ENCODE measurements around the gene JPH2. TPM values are rescaled to one million over a fixed set of nuclear protein-coding genes. Genes with fewer than 3 reads are reported as not detected.

Gene JPH2
- total RNA-seq, 1 donor from 2014 or later: 4.9 TPM

DNA sequence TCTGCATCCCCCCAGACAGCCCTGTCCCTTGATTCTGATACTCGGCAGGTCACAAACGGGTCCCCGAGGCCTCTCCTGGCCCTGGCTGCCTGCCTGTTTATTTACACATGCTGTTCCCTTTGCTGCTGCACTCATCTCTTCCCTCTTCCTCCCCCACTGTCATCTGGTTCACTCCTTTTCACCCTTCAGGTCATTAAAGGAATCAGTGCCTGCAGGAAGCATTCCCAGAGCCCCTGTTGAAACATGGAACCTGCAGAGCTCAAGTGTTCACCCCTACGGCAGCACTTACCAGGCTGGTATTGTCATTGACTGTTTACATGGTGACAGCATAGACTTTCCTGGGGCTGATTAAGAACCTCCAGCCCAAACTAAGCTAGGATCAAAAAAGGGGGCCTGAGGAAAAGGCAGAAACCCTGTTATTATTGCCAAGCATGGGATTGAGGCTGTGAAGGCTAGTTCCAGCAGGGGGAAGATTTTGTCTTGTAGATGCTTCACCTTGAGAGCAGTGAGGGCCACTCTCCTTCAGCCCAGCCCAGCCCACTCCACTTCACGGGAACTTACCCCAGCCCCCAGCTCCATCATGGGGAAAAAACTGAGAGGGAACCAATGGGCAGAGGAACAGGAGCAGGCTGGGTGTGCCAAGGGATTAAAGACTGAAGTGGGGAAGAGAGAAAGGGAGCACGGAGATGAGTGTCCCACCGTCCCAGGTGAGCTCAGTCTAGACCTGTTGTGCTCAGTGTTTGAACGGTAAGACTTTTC is 73.2 kb downstream of the JPH2 start:
- Mint-ChIP-seq H3K4me1 (ENCODE audit: unreplicated experiment) (no peaks in the 10 kb centered on the region), H3K36me3 (no peaks in the 10 kb centered on the region), H3K27ac (no peak overlapping the region), H3K9me3 (no peaks in the 10 kb centered on the region), H3K4me3 (no peak overlapping the region), H3K27me3 (peaks cover 5% of the 10 kb centered on the region)
- TF ChIP-seq CTCF (conservative IDR thresholded peaks at IDR 0.05): no peak
- no peak for DNase-seq (ENCODE audit: extremely low spot score, unreplicated experiment)

GRCh38 chr20:44112889-44113617 is 73.9 kb downstream of the JPH2 start:
- no peaks in the 10 kb centered on the region for H3K4me1 Mint-ChIP-seq (ENCODE audit: unreplicated experiment)
- DNase-seq (ENCODE audit: extremely low spot score, unreplicated experiment): no peak
- no peak overlapping the region for H3K4me3 Mint-ChIP-seq
- TF ChIP-seq CTCF (conservative IDR thresholded peaks at IDR 0.05): no peak
- peaks cover 6% of the 10 kb centered on the region for H3K27me3 Mint-ChIP-seq
- H3K36me3 Mint-ChIP-seq: no peaks in the 10 kb centered on the region
- peaks cover under 1% of the 10 kb centered on the region for H3K9me3 Mint-ChIP-seq
- H3K27ac Mint-ChIP-seq: no peak overlapping the region

- Mint-ChIP-seq H3K4me3 (no peak overlapping the region), H3K9me3 (peaks cover 6% of the 10 kb centered on the region), H3K27ac (no peak overlapping the region), H3K27me3 (peaks cover 9% of the 10 kb centered on the region), H3K4me1 (ENCODE audit: unreplicated experiment) (no peaks in the 10 kb centered on the region), H3K36me3 (no peaks in the 10 kb centered on the region)
- no peak for DNase-seq (ENCODE audit: extremely low spot score, unreplicated experiment)
- no peak for TF ChIP-seq CTCF (conservative IDR thresholded peaks at IDR 0.05)
These were observed 74.5 kb downstream of the JPH2 start for GRCh38 chr20:44112456-44112855.

- Mint-ChIP-seq H3K9me3 (peaks cover 10% of the 10 kb centered on the region), H3K27ac (no peak overlapping the region), H3K27me3 (peaks cover 15% of the 10 kb centered on the region), H3K4me1 (ENCODE audit: unreplicated experiment) (no peaks in the 10 kb centered on the region), H3K36me3 (no peaks in the 10 kb centered on the region), H3K4me3 (no peak overlapping the region)
- no peak for TF ChIP-seq CTCF (conservative IDR thresholded peaks at IDR 0.05)
- no peak for DNase-seq (ENCODE audit: extremely low spot score, unreplicated experiment)
These were observed 75.2 kb downstream of the JPH2 start for GRCh38 chr20:44111712-44112335.

DNA sequence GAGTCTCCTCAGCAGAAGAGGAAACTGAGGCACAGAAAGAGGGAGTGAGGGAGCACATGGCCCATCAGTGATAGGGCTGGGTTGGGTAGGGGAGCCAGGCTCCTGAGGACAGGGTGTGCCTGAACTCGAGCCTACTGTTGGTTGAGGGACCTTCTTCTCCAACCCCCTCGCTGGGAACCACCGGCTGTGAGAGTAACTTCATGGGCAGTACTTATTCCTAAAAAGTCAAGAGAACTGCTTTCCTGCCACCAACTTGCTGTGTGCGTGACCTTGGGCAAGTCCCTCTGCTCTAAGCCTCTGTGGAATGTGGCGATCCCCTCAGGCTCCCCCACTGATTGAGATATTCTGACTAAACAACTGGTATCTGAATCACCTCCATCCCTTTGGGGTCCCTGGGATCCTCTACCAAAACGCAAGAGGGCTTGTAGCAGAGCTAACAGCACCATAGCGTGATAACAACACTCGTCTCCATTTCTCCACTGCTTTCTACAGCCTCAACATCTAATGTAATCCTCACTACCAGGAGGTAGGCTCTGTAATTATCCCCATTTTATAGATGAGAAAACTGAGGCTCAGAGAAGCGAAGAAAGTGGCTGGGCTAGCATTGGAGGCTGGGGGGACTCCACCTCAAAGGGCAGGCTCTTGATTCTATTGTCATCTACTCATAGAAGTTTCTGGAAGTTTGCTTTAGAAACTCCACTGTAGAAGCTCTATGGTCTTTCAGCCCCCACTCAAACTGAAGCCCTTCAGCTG is 76.0 kb downstream of the JPH2 start:
- no peak for DNase-seq (ENCODE audit: extremely low spot score, unreplicated experiment)
- Mint-ChIP-seq H3K4me1 (ENCODE audit: unreplicated experiment) (no peaks in the 10 kb centered on the region), H3K27me3 (peaks cover 16% of the 10 kb centered on the region), H3K9me3 (peaks cover 10% of the 10 kb centered on the region), H3K27ac (no peak overlapping the region), H3K36me3 (no peaks in the 10 kb centered on the region), H3K4me3 (no peak overlapping the region)
- TF ChIP-seq CTCF (conservative IDR thresholded peaks at IDR 0.05): no peak

Data from type B pancreatic cell (in vitro differentiated cells).